OCI-M1 (cell line): ENCODE data around the gene PIEZO2.

Experiments
- DNase-seq: peaks from one replicate; lab custom pipeline; 2025; lab: John Stamatoyannopoulos, UW

PIEZO2 gene

DNA sequence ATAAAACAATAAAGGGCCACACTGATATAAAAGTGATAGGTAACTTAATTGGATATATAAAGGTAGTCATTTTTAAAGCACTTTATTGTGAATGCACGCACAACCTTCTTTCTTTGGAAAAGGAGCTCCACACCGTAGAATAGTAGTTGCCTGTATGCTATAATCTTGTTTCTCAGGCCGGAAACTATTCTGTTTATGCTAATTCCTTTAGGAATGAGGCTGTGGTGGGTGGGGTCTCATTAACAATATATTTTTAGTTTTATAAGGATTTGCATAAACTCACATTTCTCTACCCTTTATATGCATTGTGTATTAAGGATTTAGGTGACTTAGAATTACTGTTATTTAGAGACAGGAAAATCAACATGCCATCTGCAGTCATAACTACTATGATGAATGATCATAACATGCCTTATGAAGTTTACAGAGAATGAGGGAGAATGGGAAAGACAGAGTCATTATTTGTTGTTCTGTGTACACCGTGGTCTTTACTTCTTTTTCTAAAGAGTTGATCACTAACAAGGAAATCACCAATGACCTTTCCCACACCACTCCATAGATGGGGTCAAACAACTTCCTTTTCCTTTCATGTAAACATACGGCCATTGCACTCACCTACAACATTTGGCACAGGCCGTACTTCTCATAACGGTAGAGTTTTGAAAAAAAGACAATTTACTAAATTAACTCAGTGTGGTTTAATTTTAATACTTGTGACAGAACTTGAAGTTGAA is 84.5 kb downstream of the PIEZO2 start:
- no peak for DNase-seq

DNA sequence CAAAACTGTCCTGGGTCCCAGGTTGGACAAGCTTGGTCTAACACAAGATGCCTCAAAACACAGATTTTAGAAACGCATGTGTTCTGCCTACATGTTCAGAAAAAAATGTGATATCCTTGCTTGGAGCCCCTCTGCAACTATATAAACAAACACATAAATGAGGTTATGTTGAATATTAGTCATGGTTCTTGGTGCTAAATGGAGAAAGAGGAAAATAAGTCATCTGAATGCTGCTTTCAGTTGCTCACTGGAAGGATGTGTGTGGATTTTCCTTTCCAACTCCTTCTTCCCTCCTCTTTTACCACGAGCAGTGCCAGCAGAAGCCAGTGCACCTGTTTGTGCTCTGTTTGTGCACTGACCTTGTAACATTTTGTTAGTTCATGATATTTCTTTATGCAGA is 85.3 kb downstream of the PIEZO2 start:
- DNase-seq, result no peak

DNA sequence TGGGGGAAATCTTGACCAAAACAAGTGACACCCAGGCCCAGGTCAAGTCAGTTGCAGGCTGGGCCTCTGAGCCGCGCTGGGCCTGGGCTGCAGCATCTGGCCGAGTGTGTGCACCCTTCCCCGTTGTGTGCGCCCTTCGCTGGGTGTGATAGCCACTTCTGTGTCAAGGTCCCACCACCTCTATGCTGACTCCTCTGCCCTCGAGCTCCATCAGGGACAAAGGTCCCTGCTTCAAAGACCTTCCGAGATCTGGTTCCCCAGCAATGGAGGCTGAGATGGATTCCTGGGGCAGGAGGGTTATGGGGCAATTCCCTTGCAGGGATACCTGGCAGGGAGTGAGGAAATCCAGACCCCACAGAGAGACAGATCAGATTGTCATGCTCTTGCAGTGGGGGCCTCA is 93.6 kb downstream of the PIEZO2 start:
- no peak for DNase-seq

DNA sequence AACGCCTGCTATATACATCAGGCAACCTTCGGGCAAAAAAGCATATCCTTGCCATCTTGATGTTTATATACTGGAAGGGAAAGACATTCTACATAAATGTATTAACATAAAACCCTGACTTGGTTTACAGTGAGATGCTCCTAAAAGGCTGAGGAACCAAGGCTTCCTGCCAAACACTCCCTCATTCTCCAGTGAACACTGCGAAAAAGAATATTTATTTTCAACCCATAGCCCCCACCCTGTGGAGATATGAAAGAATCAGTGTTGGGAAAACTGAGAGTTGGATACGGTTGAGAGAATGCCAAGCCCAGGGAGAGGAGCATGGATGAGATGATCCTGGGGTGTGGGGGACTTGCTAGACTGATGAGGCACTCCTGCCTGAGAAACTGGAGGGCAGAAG is 94.9 kb downstream of the PIEZO2 start:
- DNase-seq, result no peak

DNA sequence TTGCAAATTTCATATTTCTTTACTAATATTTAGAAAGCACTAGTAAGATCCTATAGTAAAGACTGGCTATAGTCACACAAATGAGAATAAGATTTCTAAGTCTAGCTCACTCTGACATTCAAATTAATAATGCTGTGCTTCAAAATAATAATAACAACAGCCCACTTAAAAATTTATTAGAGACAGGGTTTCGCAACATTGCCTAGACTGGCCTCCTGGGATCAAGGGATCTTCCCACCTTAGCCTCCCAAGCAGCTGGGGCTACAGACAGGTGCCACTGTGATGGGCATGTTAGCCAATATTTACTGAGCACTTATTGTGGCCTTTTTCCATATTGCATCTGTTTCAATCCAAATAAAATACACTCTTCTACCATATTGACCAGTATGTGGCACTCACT is 96.1 kb downstream of the PIEZO2 start:
- DNase-seq, result no peak

DNA sequence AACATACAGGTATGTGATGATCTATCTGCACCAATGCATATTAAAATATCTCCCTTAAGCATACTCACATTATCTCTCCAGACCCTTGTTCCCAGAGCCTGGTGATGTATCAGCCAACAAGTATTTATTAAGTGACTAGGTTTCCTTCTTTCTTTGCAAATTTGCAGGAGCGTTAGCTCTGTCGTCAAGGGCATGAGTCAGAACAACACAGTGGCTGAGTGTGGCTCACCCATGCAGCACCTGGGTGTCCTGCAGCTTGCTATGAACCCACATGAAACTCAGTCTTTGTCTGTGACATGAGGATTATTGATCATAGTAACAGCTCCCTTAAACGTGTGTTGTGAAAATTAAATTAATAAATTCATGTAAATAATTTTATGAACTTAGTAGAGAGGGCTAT is 96.6 kb downstream of the PIEZO2 start:
- DNase-seq, result no peak

DNA sequence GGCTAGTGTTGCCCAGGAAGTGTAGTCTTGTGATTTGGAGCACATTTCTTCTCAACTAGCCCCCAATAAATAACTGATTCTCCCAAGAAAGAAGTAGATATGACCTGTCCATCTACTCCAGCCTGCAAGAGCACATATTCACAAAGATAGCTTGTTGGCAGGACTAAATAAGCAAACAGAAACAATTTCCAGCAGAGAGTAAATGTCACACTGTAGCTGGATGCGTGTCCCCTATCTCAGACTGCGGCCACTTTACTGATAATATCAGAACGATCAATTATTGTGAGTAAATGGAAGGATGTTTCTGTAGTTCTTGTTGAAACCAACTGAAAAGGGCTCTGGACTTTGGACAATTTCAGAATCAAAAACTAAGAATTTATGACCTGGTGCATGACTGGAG is 97.9 kb downstream of the PIEZO2 start:
- no peak for DNase-seq

DNA sequence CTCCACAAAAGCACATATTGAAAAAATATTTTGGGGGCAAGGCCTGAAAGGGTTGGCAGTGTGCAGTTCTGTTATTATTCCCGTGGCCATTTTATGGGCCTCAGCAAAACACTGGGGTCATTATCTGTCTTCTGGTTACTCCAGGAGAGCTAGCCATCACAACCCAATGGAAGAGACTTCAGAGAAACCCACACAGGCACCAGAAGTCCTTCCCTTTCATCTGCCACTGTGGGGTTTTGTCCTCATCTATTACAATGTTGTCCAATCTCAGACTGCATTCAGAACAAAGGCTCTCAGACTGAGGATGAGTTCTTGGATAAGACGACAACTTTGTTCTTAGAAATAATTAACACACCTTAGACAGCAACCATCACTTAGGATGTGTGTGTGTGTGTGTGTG is 98.4 kb downstream of the PIEZO2 start:
- DNase-seq, result no peak

DNA sequence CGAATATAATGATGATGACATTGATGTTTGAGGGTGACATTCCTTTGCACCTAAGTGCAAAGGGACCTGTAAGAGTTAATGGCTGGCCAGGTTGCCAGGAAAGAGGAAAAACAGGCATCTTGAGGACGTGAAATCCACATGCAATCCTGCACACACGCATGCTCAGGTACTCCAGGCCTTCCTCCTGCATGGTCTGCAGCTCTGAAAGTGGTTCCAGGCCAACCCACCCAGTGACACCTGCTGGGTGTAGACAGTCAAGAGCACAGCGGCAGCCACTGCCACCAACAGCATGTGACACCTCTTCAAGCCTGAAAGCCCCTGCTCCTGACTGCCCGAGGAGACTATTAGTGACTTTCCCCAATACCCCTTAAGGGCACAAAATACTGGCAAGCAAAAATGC is 101.6 kb downstream of the PIEZO2 start:
- DNase-seq, result no peak

DNA sequence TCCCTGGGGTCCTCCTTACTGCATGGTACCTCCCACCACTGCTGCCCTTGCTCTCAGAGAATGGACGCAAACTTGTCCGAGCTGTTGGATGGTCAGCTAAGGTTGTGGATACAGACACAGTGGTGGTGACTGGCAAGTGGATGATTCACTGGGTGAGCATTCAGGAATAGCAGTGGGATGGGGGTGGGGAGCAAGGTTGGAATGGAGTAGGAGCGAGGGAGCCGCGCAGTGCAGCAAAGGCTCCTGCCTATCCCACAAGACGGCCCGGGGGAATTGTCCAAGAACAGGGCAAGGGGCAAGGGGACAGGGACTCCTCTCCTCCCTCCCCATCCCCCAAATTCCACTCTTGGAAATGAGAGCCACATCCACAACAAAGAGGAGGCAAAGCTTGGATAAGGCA is 102.2 kb downstream of the PIEZO2 start:
- no peak for DNase-seq

DNA sequence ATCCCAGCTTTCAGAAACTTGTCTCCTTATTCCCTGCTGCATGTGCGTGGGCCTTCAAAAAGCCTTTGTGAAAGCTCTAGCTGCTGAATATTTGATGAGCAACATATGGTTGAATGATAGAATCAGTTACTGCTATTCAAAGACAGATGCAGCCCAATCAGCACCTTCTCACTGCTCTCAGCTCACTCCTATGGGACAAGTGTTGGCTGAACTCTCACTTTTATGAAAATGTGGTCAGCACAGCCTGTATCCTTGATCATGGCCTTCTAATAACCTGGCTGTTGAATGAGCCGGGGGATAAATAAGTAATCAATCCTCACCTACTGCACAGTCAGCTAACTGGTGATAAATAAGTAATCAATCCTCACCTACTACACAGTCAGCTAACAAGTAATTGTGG is 103.2 kb downstream of the PIEZO2 start:
- DNase-seq, result no peak

DNA sequence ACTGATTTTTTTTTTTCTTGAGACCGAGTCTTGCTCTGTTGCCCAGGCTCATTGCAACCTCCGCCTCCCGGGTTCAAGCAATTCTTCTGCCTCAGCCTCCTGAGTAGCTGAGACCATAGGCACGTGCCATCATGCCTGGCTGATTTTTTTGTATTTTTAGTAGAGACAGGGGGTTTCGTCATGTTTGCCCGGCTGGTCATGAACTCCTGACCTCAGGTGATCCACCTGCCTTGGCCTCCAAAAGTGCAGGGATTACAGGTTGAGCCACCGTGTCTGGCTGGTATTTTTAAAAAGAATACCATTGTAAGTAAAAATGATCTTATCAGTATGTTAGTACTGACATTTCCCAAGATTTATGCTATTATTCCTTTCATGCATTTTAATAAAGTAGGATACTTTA is 105.7 kb downstream of the PIEZO2 start:
- DNase-seq, result no peak

DNA sequence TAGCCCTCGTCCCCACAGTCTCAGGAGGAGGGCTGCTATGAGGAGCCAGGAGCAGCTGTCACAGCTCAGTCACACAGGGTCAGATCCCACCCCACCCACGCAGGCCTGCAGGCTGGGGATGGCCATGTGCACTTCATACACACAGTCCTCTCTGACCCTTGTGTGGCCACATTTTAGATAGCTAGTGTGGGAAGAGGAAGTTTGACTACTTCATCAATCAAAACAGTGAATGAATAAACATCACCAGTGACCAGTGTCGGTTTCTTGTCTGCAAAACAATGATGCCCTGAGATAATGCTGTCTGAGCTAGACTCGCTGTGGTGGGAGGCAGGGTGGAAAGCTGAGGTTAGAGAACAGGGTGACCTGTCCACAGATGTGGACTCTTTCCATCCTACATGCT is 107.1 kb downstream of the PIEZO2 start:
- DNase-seq, result peak; percentile 88

DNA sequence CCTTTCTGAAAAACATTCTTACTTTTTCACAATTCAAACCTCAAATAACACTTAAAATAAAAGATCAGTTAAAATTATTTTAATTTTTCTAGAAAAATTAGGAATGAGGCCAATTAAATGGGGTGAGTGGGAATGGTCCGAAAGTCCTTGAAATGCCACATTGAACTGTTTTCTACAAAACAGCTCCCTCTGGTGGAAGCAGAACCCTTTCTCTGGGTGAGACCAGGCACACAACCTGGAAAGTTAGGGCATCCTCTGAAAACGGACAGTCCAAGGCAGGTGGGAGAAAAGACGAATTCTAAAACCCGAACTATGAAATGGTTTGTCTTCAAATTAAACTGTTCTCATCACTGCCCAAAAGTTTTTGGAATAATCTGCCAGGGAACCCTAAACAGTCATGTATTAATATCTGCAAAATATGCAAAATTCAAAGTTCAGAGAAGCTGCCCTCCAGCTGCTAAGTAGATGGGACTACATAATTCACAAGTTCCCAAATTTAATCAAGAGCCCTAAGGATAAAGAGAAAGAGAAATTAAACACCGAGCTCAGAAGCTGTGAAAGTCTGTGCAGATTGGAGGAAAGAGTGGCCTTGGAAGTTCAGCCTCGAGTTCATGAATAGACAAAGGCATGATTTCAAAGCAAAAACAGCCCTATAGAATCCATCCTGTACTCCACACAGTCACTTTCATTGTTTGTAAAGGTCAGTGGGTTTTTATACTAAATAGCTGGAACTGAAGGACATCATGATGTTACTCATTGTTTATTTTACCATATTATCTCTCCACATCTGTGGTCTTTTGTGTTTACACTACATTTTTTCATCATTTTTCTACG is 108.3 kb downstream of the PIEZO2 start:
- DNase-seq, result peak; percentile 87

DNA sequence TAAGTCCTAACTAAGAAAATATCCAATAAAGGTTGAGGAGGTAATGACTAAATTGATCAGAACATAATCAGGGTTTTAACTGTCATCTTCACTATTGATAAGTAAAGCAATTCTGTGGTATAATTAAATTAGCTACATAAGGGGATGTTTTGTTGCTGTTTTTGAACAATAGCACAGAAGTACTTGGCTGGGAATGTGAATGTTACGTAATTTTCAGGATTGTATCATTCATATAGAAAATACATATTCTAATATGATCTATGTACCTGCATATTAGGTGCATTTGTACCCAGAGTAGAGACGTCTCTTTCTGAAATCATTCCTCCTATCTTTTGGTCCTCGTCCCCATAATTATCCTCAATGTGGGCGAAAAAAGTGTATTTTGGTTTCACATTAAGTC is 109.0 kb downstream of the PIEZO2 start:
- no peak for DNase-seq

DNA sequence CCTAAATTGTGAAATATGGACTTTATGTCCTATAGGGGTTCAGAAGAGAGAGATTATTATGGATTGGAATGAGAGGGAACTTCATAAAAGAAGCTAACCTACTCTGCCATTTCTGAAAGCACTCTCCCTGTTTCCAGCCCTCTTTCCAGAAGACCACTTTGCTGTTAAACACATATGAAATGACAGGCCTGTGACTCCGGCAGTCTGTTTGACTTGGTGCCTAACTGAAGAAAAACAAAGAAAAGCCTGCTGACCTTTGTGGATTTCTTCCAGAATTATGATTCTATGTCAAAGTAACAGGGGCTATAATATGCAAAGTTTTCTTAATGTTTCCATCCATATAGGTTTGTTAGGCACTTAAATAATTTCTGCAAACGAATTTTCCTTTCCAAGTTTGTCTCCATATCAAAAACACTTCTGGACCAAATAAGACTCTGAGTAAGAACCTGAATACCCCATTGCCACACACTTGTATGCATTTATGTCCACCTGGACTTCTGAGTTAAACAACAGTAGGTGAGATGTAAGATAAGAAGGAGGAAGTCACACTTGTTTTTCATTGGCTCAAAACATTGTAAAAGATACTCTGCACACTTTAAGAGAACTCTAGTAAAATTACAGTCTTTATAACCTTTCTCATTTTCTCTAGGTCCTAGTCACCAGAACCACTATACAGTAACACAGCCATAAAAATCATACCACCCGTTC is 111.7 kb downstream of the PIEZO2 start:
- DNase-seq, result no peak

DNA sequence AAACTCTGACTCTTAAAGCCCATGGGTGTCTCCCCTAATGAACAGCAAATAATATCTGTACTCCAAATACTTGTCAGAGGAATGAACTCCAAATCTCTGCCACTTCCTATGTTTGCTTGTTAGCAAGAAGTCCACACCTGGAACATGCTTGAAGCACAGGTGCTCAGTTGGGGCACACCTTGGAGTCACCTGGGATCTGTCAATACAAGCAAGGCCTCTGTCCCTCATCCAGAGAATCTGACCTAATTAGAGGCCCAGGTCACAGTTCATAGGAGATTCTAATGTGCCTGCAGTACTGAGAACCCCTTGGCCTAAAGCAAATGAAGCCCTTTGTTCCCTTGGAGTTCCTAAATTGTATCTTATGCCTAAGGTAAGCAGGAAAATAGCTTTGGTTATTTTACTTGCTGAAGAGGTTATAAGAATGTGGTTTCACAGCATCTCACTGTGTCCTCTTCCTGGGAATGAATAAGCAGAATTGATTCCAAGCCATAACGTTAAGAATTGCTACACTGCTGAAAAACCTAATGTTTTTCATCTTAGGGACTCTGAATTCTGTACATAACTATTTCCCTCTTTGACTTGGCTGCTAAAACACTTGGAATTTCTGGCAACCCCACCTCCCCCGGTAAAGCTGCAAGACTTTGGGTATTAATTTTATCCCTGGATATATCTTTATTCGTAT is 113.4 kb downstream of the PIEZO2 start:
- peak; percentile 39 for DNase-seq

DNA sequence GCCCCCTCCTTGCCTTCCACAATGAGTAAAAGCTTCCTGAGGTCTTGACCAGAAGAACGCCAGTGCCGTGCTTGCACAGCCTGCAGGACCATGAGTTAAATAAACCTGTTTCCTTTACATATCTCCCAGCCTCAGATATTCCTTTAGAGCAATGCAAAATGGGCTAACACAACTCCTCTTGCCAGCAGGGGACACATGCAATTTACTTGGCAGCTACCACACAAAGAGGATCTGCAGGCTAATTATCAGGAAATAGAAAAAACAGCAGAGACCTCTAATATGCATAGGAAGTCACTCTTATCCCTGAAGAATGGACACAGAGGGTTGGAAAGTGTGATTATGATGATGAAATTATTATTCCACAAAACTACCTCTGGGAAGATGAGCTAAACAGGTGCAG is 114.0 kb downstream of the PIEZO2 start:
- no peak for DNase-seq

DNA sequence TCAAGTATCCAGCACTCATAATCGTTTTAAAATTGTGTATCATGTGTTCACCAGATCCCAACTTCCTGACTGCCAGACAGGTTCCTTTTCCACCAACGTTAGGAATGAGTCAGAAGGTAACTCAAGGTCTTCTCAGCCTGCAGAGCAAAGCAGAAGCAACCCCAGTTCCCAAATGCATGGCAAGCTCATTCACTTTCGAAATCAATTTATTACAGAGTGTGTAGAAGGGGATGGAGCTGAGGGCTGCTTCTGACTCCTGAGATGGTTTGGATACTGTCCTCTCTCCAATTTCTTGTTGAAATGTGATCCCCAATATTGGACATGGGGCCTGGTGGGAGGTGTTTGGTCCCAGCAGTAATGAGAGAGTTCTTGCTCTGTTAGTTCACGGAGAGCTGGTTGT is 114.5 kb downstream of the PIEZO2 start:
- DNase-seq, result peak; percentile 46

DNA sequence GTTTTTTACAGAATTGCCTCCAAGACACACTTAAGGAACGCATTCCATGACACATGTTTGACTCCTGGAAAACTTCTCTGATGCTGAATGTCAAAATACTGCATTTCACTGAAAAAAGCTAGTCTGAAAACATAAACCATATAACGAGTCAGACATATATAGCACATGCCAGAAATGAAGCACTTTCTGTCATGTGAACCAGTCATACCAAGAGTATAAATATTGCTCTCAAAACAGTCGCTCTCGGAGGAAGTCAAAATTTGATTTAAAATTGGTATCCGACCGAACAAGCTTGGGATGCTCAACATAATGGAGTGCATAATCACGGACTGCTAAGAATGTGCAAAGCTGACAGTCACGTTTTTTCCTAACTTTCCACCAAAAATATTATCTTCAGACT is 115.9 kb downstream of the PIEZO2 start:
- no peak for DNase-seq

DNA sequence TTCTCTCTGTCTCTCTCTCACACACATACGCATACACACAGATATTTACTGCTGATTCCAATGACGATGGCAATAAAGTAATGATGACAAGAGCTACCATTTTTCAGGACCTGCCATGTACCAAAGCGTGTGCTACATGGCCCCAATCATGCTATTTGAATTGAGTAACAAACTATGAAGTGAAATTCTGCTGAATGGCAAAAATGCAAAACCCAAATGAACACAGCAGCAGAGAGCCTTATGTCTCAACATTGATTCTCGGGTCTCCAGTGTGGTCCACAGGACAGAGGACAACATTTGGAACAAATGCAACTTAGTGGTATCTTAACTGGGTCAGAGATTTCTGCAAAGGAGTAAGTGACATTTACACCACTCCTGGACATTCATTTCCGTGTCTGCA is 117.4 kb downstream of the PIEZO2 start:
- no peak for DNase-seq

DNA sequence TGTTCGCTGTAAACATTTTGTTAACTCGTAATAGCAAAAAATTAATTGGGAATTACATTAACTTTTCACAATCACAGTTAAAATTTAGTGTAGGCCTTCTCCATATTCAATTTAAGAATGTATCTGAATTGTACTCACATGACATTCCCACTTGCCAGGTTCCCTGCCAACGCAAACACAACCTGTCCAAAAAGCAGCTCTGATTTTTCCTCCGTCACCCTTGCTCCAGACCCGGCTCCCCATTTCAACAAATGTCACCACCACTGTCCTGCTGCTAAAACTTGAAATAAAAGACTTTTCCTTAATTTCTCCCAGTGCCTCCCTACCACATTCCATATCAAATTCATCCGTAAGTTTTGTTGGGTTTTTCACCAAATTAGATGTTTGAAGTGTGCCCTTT is 120.3 kb downstream of the PIEZO2 start:
- DNase-seq, result no peak
